ENCODE data around the gene IVD.

The IVD gene

DNA sequence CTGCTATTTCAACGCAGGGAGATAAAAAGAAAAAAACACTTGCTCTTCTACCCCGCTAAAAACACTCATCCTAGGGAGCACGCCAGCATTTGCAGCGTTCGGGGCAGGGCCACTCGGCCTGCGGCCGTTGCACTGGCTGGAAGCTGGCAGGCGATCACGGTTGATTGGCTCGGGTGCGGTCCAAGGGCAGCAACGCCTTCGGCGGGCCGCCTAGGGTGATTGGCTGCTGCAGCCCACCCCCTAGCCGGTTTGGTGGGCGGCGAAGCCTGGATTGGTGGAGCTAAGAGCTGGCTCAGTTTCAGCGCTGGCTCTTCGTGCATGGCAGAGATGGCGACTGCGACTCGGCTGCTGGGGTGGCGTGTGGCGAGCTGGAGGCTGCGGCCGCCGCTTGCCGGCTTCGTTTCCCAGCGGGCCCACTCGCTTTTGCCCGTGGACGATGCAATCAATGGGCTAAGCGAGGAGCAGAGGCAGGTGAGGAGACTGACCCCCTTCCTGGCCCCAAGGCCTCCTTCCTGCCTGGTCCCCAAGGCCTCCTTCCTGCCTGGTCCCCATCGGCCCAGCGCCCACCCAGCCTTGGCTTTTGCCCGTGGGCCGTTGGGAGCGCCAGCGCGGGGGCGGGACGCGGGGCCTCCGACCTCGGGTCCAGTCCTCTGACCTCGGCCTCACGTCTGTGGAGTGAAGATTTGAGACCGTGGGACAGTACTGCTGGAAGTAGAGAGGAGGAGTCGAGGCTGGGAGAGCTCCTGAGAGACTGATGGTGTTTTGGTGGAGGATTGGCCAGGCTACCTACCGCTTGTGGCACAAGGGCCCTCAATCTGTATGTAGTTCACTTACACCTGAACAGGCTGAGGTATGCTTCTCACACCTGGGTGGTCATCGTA is at the start of gene IVD:
Gene IVD, plus strand, starts transcription at position 295 of the 881 bp plus-strand sequence. Its CDS starts 33 bp downstream, at position 328.
- peak; percentile 99 for DNase-seq (ENCODE audit: low spot score)

DNA sequence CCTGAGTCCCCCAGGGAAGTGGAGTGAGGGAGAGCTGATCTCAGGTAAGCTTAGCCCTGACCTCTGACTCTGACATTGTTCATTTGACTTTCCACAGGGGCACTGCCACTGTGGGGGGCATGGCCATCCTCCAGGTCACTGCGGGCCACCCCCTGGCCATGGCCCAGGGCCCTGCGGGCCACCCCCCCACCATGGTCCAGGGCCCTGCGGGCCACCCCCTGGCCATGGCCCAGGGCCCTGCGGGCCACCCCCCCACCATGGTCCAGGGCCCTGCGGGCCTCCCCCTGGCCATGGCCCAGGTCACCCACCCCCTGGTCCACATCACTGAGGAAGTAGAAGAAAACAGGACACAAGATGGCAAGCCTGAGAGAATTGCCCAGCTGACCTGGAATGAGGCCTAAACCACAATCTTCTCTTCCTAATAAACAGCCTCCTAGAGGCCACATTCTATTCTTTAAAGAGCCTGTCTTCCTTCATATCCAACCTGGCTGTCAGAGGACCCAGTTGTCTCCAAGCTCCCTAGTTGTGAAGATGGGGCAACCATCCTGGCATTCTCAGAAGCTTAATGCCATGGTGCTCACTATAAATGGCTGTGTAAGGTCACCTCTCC is 49.5 kb upstream of the IVD start:
- no peak for DNase-seq (ENCODE audit: low spot score)

DNA sequence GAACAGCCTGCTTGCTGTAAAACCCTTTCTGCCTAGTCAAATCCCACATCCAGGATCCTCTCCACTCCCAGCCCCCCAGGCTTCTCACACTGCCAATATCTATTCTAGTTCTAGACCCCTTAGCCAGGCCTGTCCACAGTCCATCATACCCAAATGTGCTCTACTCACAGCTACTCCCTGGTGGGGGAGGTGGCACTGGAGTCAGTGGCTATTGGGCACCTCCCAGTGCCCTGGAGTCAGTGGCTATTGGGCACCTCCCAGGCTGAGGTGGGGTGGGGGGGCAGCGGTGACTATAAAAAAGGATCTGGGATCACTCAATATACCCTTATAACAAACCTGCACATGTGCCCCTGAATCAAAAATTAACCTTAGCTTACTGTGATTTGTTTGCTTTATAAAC is 48.3 kb upstream of the IVD start:
- DNase-seq (ENCODE audit: low spot score) = no peak

DNA sequence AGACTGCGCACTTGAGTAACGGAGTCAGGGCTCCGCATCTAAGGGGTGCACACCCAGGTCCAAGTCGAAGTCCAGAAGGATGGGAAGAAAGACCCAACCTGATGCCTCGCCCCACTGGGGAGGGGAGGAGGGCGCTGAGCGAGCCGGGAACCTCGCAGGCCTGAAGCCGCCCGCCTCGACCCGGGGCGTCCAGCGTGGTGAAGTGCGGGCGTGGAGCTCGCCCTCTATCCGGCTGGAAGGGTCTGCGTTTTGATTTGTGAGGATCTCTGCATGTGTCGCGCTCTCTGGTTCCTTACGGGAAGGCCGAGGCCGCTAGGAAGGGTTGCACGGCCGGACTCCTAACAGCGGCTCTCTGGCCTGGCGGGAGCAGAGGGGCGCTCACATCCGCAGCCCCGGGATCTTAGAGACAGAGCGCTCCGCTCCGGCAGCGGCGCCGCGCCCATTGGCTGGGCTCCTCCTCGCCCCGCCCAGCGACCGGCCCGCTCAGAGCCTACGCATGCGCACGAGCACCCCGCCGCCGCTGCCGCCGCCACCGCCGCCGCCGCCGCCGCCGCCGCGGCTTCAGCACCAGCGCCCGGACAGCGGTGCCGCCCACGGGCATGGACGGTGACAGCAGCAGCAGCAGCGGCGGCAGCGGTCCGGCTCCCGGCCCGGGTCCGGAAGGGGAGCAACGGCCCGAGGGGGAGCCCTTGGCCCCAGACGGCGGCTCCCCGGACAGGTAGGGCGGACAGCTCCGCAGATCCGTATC is 47.7 kb upstream of the IVD start, which contains the start of gene DISP2:
Gene DISP2, plus strand, starts transcription at position 497 of the 748 bp plus-strand sequence. Its CDS starts 103 bp downstream, at position 600.
- DNase-seq (ENCODE audit: low spot score) = peak; percentile 96

DNA sequence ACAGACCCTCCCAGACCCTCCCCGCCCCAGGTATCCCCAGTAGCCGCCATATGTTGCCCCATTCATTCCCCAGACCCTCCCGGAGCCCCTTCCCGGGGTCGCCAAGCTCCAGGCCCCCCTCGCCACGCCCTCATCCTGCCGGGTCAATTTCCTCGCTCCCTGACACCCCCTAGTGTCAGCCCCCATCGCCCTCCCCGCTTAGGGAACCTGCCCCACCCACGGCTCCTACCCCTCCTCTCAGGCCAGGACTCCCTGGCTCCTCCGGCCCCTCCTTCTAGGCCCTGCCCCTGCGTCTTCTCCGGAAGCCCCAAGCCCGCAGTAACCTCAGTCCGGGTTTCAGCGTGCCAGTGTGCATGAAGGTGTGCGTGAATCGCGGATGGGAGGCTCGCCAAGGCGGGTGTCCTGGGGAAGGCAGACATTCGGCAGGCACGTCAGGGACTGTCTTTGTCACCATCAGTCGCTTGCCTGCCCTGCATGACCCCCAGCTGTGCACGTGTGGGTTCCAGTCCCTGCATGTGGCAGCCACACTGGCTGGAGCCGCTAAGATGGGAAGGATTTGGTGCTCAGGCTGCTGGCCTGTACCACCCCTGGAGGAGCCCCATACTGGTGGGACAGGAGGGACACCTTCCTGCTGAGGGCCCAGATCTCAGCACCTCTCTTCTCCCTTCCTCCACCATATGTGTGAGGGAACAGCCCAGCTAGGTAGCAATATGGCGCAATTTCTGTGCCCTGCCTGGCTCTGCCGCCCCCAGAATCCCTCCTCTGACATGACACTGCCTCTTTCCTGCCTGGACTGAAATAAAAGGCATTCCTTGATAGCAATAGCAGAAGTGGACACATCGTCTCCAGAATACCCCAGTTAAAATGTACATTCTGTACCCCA is 46.9 kb upstream of the IVD start:
- no peak for DNase-seq (ENCODE audit: low spot score)

DNA sequence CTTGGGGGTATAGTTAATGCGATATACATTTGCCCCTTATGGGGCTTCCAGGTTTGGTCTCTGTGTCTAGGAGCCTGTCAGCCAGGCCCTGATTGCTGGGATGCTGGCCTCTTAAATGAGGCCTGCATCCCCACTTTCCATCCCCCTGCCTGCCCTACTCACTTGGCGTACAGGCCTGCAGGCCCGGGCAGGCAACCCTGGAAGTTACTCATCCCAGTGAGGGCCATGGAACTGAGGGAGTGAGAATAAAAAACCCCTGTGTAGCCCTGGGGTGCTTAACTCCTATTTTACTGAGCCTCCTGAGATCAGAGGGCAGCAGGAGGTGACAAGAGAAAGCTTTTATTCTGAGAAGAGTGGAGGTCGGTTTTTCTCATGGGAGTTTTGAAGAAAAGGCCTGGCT is 45.6 kb upstream of the IVD start:
- no peak for DNase-seq (ENCODE audit: low spot score)

DNA sequence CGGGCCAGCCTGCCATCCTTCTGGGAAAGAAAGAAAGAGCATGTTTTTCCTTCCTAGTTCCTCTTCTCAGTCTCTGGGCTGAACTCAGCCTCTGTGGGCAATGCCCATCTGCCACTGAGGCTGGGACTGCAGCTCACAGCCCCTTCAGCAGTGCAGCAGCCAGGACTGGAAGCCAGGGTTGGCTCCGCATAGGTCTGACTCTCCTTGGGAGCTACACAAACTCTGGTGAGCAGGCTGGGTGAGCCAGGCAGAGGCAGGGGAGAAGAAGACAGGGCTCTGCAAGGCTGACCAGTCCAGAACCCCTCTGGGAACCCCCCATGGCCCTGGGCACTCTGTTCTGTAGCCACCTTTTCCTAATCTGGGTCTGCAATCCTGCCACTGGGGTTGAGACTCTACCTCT is 44.0 kb upstream of the IVD start:
- DNase-seq (ENCODE audit: low spot score) = no peak

DNA sequence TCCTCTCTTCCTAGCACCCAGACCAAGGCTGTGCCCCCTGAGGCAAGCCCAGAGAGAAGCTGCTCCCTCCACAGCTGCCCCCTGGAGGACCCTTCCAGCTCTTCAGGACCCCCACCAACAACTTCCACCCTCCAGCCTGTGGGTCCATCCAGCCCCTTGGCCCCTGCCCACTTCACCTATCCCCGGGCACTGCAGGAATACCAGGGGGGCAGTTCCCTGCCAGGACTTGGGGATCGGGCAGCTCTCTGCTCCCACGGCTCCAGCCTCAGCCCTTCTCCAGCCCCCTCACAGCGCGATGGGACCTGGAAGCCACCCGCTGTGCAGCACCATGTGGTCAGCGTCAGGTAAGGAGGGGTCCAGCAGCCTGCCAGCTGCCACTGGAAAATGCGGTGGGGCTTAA is 42.0 kb upstream of the IVD start:
- DNase-seq (ENCODE audit: low spot score) = no peak

DNA sequence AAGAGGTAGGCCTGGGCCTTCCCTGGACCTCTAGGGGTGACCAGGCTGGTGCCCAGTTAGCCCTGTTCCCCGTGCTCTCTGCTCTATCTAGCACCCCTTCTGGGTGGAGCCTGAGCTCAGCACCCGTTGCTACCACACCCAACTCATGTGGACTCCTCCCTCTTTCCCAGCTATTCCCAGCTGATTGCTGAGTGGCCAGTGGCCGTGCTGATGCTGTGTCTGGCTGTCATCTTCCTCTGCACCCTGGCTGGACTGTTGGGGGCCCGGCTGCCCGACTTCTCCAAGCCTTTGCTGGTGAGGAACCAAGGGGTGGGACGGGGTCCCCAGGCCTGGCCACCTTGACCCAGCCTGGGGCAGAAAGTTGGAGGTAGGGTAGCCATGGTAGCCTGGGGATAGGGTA is 41.3 kb upstream of the IVD start:
- DNase-seq (ENCODE audit: low spot score) = no peak

DNA sequence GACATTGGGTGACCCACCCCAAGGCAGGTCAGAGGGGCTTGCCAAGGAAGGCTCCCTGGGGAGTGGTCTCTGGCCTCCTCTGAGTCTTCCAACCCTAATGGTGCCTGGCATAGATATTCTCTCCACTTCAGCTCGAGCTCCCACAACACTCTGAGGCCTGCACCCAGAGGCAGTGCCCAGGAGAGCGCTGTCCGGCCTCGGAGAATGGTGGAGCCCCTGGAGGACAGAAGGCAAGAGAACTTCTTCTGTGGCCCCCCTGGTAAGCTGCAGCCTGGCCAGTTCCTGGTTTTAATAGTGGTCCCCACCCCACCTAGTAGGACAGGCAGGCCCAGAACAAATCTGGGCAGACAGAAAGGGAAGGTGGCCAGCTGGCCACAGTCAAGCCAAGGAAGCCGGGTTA is 40.6 kb upstream of the IVD start:
- DNase-seq (ENCODE audit: low spot score) = no peak

DNA sequence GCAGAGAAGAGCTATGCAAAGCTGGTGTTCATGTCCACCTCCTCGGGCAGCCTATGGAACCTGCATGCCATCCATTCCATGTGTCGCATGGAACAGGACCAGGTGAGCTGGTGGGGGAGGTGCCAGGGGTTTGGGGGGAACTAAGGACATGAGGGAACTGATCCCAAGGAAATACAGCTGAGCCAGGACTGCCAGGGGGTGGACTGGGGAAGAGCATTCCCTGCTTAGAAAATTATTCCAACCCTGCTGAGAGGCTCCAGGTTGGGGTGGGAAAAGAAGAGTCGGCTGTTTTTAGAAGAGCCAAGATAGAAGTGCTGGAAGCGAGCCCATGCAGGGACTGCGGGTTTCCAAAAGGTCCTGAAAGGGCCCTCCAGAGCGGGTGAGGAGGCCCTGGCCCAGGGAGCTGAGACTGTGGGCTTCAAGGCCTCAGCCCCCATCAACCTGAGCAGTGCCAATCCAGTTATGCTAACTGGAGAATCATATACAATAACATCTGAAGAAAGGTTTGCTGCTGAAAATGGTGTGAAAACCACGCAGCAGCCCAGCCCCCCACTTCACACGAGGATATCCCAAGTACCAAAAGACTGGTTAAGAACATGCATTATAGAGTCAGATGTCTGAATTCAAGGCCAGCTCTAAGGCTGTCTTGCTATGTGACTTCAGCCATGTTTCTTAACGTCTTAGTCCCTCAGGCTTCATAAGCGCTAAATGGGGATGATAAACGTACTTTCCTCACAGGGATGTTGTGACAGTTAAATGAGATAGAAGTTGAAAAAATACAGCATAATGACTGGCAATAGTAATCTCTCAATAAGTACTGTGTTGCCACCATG is 39.8 kb upstream of the IVD start:
- no peak for DNase-seq (ENCODE audit: low spot score)

DNA sequence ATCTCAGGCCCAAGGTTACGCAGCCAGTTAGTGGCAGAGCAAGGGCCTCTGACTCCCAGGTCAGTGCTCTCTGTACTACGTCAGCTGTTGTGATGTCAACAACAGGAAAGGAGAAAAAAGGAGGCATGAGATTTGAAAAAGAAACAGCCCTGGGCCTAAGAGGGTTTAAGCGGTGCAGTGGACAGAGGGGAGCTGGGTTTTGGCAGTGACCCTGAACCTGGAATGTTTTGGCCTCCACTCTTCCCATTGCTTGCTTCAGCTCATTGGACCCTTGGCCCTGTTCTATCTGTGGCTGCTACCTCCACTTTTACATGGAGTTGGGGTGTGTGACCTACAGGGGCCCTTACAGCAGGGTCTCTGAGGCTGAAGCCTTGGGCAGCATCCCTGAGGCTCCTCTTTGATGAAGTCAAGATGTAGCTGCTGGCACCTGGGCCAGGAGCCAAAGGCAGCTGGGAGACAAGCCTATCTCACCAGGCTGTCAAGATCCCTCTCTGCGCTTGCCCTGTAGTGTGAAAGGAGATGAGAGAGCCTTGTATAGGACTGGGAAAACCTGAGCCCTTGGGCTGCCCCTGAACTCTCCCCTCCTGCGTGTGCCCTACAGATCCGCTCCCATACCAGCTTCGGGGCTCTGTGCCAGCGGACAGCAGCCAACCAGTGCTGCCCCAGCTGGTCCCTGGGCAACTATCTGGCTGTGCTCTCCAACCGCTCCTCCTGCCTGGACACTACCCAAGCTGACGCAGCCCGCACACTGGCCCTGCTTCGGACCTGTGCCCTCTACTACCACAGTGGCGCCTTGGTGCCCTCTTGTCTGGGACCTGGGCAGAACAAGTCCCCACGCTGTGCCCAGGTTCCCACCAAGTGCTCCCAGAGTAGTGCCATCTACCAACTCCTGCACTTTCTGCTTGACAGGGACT is 38.9 kb upstream of the IVD start:
- no peak for DNase-seq (ENCODE audit: low spot score)

DNA sequence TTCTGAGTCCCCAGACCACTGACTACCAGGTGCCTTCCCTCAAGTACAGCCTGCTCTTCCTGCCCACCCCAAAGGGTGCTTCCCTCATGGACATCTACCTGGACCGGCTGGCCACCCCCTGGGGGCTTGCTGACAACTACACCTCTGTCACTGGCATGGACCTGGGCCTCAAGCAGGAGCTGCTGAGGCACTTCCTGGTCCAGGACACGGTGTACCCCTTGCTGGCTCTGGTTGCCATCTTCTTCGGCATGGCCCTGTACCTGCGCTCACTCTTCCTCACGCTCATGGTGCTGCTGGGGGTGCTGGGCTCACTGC is 38.3 kb upstream of the IVD start:
- DNase-seq (ENCODE audit: low spot score) = no peak

DNA sequence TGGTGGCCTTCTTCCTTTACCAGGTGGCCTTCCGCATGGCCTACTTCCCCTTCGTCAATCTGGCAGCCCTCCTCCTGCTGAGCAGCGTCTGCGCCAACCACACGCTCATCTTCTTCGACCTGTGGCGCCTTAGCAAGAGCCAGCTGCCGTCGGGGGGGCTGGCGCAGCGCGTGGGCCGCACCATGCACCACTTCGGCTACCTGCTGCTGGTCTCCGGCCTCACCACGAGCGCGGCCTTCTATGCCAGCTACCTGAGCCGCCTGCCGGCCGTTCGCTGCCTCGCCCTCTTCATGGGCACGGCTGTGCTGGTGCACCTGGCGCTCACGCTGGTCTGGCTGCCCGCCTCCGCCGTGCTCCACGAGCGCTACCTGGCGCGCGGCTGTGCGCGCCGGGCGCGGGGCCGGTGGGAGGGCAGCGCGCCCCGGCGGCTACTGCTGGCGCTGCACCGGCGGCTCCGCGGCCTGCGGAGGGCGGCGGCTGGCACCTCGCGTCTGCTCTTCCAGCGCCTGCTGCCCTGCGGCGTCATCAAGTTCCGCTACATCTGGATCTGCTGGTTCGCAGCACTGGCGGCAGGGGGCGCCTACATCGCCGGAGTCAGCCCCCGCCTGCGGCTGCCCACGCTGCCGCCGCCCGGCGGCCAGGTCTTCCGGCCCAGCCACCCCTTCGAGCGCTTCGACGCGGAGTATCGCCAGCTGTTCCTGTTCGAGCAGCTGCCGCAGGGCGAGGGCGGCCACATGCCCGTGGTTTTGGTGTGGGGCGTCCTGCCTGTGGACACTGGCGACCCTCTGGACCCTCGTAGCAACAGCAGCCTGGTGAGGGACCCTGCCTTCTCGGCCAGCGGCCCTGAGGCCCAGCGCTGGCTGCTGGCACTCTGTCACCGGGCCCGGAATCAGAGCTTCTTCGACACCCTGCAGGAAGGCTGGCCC is 37.6 kb upstream of the IVD start:
- peak; percentile 74 for DNase-seq (ENCODE audit: low spot score)

DNA sequence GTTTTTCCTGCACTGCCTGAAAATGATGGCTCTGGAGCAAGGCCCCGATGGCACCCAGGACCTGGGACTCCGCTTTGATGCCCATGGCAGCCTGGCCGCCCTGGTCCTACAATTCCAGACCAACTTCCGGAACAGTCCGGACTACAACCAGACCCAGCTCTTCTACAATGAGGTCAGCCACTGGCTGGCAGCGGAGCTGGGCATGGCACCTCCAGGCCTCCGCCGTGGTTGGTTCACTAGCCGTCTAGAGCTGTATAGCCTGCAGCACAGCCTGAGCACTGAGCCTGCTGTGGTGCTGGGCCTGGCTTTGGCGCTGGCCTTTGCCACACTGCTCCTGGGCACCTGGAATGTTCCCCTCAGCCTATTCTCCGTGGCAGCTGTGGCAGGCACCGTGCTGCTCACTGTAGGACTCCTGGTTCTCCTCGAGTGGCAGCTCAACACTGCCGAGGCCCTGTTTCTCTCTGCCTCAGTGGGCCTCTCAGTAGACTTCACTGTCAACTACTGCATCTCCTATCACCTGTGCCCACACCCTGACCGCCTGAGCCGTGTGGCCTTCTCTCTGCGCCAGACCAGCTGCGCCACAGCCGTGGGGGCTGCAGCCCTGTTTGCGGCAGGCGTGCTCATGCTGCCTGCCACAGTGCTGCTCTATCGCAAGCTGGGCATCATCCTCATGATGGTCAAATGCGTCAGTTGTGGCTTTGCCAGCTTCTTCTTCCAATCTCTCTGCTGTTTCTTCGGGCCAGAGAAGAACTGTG is 36.7 kb upstream of the IVD start:
- DNase-seq (ENCODE audit: low spot score) = no peak

DNA sequence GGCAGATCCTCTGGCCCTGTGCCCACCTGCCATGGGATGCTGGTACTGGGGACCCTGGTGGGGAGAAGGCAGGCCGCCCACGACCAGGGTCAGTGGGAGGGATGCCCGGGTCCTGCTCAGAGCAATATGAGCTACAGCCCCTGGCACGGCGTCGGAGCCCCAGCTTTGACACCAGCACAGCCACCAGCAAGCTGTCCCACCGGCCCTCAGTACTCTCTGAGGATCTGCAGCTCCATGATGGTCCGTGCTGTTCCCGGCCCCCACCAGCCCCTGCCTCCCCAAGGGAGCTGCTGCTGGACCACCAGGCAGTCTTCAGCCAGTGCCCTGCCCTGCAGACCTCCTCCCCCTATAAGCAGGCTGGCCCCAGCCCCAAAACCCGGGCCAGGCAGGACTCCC is 36.1 kb upstream of the IVD start:
- DNase-seq (ENCODE audit: low spot score) = no peak

DNA sequence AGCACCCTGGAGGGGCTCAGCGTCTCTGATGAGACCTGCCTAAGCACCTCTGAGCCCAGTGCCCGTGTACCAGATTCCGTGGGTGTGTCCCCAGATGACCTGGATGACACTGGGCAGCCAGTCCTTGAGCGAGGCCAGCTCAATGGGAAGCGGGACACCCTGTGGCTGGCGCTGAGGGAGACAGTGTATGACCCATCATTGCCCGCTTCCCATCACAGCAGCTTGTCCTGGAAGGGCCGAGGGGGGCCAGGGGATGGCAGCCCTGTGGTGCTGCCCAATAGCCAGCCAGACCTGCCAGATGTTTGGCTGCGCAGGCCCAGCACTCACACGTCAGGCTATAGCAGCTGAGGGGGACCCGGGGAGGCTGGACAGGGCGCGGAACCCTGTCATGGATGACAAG is 35.6 kb upstream of the IVD start:
- no peak for DNase-seq (ENCODE audit: low spot score)

DNA sequence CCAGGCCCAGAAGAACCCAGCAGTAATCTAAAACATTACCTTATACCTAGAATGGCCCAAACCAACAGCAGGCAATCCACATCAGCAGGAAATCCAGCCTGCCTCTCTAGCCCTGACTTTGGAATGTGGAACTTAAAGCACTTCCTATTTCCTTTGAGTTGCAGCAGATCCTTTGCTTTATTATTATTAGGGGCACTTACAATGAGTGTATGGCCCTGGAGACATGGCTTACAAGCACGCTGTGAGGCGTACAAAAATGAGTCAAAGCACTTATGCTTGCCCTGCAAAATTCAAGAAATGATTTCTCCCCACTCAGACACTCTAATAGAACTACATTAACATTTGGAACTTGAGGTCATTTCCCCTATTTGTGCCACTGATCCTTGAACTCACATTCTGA is 32.6 kb upstream of the IVD start:
- DNase-seq (ENCODE audit: low spot score) = no peak
